PC-3 (cell line): ENCODE measurements around the gene ENHO. TPM values are rescaled to one million over a fixed set of nuclear protein-coding genes. Genes with fewer than 3 reads are reported as not detected.

Source experiments
- total RNA-seq: library from RNA; depleted of rRNA; stranded (reverse); fragments of >200 nt; gene quantifications from 2 replicates; pipeline ENCODE4 v1.2.3, GENCODE V29; 2014; rRNA removed

ENHO gene
- total RNA-seq, 1 experiment from 2014 or later, result 1.3 TPM

Other genes starting within 250 kb of the ENHO start
- gene KIF24, start 193.7 kb downstream of the ENHO start, total RNA-seq, result 4.7 and 5.0 TPM in 2 replicates
- 34.4 and 34.6 TPM in 2 replicates for gene NUDT2, start 193.4 kb downstream of the ENHO start, total RNA-seq
- gene MYORG, start 146.1 kb downstream of the ENHO start, total RNA-seq, result 3.4 and 4.7 TPM in 2 replicates
- gene FAM219A, start 64.4 kb downstream of the ENHO start, total RNA-seq, result 15.2 and 17.1 TPM in 2 replicates
- not detected in 2 replicates for gene DNAI1, start 64.2 kb downstream of the ENHO start, total RNA-seq
- gene CNTFR, start 66.7 kb upstream of the ENHO start, total RNA-seq, result not detected in 2 replicates
- gene RPP25L, start 89.1 kb upstream of the ENHO start, total RNA-seq, result 25.0 and 30.2 TPM in 2 replicates
- 102 and 105 TPM in 2 replicates for gene DCTN3, start 97.5 kb upstream of the ENHO start, total RNA-seq
- 0.23 TPM in 1 of 2 replicates, not detected in the other for gene ARID3C, start 106.1 kb upstream of the ENHO start, total RNA-seq
- gene SIGMAR1, start 114.8 kb upstream of the ENHO start, total RNA-seq, result 96.7 and 97.8 TPM in 2 replicates
- 7.6 and 9.8 TPM in 2 replicates for gene GALT, start 123.7 kb upstream of the ENHO start, total RNA-seq
- gene IL11RA, start 129.2 kb upstream of the ENHO start, total RNA-seq, result 8.3 and 8.7 TPM in 2 replicates
- not detected in 2 replicates for gene CCL27, start 139.7 kb upstream of the ENHO start, total RNA-seq
- gene CCL19, start 168.3 kb upstream of the ENHO start, total RNA-seq, result not detected in 2 replicates
- not detected in 2 replicates for gene CCL21, start 187.1 kb upstream of the ENHO start, total RNA-seq